Mesothelial cell of epicardium (in vitro differentiated cells): ENCODE data around the gene MTCP1. TPM values are rescaled to one million over a fixed set of nuclear protein-coding genes. Genes with fewer than 3 reads are reported as not detected.

Source experiments
- DNase-seq, 2 experiments: peaks; one replicate each; pipeline ENCODE4 v3.0.0; 2021; ENCODE audit warnings: low spot score in 2 of 2; ENCODE audit not compliant: unreplicated experiment in 2 of 2
- H3K27ac Mint-ChIP-seq: 2 replicates; pipeline ENCODE4 v1.8.0; 2021; ENCODE audit warnings: mixed read lengths
- H3K27me3 Mint-ChIP-seq: 2 replicates; pipeline ENCODE4 v1.8.0; 2021; ENCODE audit warnings: low read depth, mixed read lengths
- H3K36me3 Mint-ChIP-seq: 2 replicates; pipeline ENCODE4 v1.8.0; 2021; ENCODE audit warnings: mixed read lengths
- H3K4me1 Mint-ChIP-seq: 2 replicates; pipeline ENCODE4 v1.8.0; 2021; ENCODE audit warnings: mixed read lengths
- H3K4me3 Mint-ChIP-seq: 2 replicates; pipeline ENCODE4 v1.8.0; 2021; ENCODE audit warnings: mild to moderate bottlenecking, moderate library complexity, mixed read lengths
- H3K9me3 Mint-ChIP-seq: 2 replicates; pipeline ENCODE4 v1.8.0; 2021; ENCODE audit warnings: mixed read lengths
- total RNA-seq: library from RNA; stranded (reverse); gene quantifications from 3 replicates; pipeline ENCODE4 v1.2.1, GENCODE V29; 2021
- TF ChIP-seq, protein P1 (sequence below): fragments of 200-600 bp; sonication (generic); IDR thresholded peaks from one replicate; pipeline ENCODE4 v1.5.0; 2021; ENCODE audit warnings: antibody characterized with exemption; ENCODE audit not compliant: unreplicated experiment

The MTCP1 gene
- total RNA-seq: 10.4 to 13.0 TPM (median 13.0 TPM) in 3 replicates

DNA sequence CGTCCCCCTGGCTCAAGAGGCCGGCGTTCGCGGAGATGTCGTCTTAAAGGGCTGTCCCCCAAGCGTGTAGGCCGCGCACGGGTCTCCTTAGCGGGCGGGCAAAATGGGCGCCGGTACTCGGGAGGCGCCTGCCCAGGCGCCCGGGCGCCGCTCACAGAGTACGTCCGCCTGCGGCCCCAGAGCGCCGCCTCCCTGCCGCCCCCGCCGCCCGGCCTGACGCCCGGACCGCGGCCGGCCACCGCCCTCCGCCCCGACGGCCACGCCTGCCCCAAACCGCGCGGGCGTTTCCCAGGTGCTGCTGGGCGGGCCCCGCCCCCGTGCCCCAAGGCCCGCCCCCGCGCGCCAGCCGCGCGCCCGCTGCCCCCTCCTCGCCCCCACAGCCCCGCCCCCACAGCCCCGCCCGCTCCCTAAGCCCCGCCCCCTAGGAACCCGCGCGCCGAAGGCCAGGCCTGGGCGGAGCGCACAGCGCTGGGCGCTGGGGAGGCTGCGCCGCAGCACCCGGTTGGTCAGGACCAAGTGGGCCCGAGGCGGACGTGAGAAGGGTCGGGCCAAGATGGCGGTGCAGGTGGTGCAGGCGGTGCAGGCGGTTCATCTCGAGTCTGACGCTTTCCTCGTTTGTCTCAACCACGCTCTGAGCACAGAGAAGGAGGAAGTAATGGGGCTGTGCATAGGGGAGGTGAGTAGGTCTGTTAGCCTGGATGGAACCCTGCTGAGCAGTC is at the start of gene MTCP1, which contains the start of the genes BRCC3 and CMC4:
Gene MTCP1 (minus strand): TSS at position 162 of the 719 bp plus-strand sequence. CDS start 5,126 bp downstream, outside the sequence.
Gene BRCC3 (plus strand): TSS at position 534 of the 719 bp plus-strand sequence. CDS start 20 bp downstream, at position 554.
Gene CMC4 (minus strand): TSS at position 162 of the 719 bp plus-strand sequence. CDS start 7,113 bp downstream, outside the sequence.
- Mint-ChIP-seq H3K27me3 (no peaks in the 10 kb centered on the region), H3K9me3 (peaks cover 22% of the 10 kb centered on the region)

GRCh38 chrX:155115174-155115819 is 44.4 kb upstream of the MTCP1 start:
- no peak overlapping the region for H3K27ac Mint-ChIP-seq
- DNase-seq: no peak
- peaks cover 45% of the 10 kb centered on the region for H3K36me3 Mint-ChIP-seq
- no peaks in the 10 kb centered on the region for H3K4me1 Mint-ChIP-seq
- no peaks in the 10 kb centered on the region for H3K27me3 Mint-ChIP-seq
- H3K9me3 Mint-ChIP-seq: peaks cover 58% of the 10 kb centered on the region
- no peak overlapping the region for H3K4me3 Mint-ChIP-seq
- TF ChIP-seq, protein P1, sequence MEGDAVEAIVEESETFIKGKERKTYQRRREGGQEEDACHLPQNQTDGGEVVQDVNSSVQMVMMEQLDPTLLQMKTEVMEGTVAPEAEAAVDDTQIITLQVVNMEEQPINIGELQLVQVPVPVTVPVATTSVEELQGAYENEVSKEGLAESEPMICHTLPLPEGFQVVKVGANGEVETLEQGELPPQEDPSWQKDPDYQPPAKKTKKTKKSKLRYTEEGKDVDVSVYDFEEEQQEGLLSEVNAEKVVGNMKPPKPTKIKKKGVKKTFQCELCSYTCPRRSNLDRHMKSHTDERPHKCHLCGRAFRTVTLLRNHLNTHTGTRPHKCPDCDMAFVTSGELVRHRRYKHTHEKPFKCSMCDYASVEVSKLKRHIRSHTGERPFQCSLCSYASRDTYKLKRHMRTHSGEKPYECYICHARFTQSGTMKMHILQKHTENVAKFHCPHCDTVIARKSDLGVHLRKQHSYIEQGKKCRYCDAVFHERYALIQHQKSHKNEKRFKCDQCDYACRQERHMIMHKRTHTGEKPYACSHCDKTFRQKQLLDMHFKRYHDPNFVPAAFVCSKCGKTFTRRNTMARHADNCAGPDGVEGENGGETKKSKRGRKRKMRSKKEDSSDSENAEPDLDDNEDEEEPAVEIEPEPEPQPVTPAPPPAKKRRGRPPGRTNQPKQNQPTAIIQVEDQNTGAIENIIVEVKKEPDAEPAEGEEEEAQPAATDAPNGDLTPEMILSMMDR: no peak

More for the DNA sequence above, at the start of gene MTCP1, which contains the start of the genes BRCC3 and CMC4:
- H3K36me3 Mint-ChIP-seq: peaks cover 11% of the 10 kb centered on the region
- peak within 1 kb of the TSS; percentile 90 for H3K27ac Mint-ChIP-seq
- TF ChIP-seq, protein P1: no peak
- peaks cover 18% of the 10 kb centered on the region for H3K4me1 Mint-ChIP-seq
- peak; percentile 66 to 70 for DNase-seq
- peak within 1 kb of the TSS; percentile 86 for H3K4me3 Mint-ChIP-seq

DNA sequence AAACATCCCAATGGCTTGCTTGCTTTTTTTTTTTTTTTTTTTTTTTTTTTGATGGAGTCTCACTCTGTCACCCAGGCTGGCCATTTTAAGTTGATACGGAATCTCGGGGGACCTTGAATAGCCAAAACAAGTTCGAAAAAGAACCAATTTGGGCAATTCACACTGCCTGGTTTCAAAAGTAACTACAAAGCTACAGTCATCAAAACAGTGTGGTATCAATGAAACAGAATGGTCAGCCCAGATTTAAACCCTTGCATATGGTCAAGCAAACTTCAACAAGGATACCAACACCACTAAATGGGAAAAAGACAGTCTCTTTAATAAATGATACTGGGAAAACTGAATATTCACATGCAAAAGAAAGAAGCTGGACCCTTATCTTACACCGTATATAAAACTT is 42.2 kb upstream of the MTCP1 start:
- Mint-ChIP-seq H3K36me3 (peaks cover 39% of the 10 kb centered on the region), H3K9me3 (peaks cover 69% of the 10 kb centered on the region)

GRCh38 chrX:155112171-155112570 is 41.2 kb upstream of the MTCP1 start:
- no peaks in the 10 kb centered on the region for H3K4me1 Mint-ChIP-seq
- H3K9me3 Mint-ChIP-seq: peaks cover 74% of the 10 kb centered on the region
- H3K27ac Mint-ChIP-seq: no peak overlapping the region
- no peak overlapping the region for H3K4me3 Mint-ChIP-seq
- peaks cover 37% of the 10 kb centered on the region for H3K36me3 Mint-ChIP-seq
- DNase-seq: no peak
- TF ChIP-seq, protein P1: no peak
- no peaks in the 10 kb centered on the region for H3K27me3 Mint-ChIP-seq

More for the DNA sequence above, 42.2 kb upstream of the MTCP1 start:
- no peaks in the 10 kb centered on the region for H3K4me1 Mint-ChIP-seq
- H3K27ac Mint-ChIP-seq: no peak overlapping the region
- H3K4me3 Mint-ChIP-seq: no peak overlapping the region
- TF ChIP-seq, protein P1: no peak
- no peak for DNase-seq
- no peaks in the 10 kb centered on the region for H3K27me3 Mint-ChIP-seq

DNA sequence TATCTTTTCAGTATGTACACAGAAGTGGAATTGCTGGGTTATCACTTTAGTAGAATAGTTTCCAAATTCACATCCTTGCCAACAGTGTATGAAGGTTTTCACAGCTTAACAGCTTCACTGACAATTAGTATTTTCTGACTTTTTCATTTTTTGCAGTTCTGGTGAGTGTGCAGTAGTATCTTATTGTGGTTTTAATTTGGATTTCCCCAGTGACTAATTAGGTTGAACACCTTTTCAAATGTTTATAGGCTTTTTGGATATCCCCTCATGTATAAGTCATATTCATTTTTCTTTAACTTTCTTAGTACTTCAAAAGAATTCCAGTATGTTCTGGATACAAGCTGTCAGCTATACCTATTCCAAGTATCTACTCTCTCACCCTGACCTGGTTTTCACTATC is 37.5 kb upstream of the MTCP1 start:
- no peak overlapping the region for H3K27ac Mint-ChIP-seq
- H3K36me3 Mint-ChIP-seq: peaks cover 16% of the 10 kb centered on the region
- H3K27me3 Mint-ChIP-seq: no peaks in the 10 kb centered on the region
- no peak for DNase-seq
- TF ChIP-seq, protein P1: no peak
- H3K4me1 Mint-ChIP-seq: no peaks in the 10 kb centered on the region
- H3K4me3 Mint-ChIP-seq: no peak overlapping the region
- H3K9me3 Mint-ChIP-seq: peaks cover 46% of the 10 kb centered on the region
